Neutrophil (primary cell): ENCODE measurements around the gene TDP2.

Source experiments
- H3K27ac ChIP-seq: fragments of 200-600 bp; sonication (generic); 2 replicates; pipeline ENCODE4 v1.5.1; 2016; ENCODE audit warnings: mild to moderate bottlenecking, moderate library complexity
- H3K27me3 ChIP-seq: fragments of 200-600 bp; sonication (generic); 2 replicates; pipeline ENCODE4 v1.6.0; 2016; ENCODE audit warnings: mild to moderate bottlenecking
- H3K36me3 ChIP-seq: fragments of 200-600 bp; sonication (generic); 2 replicates; pipeline ENCODE4 v1.5.1; 2017
- H3K4me1 ChIP-seq, 2 experiments: fragments of 200-600 bp in 1 of 2; sonication (generic) in 1 of 2; 1 replicate in 1 of 2; 2 replicates in 1 of 2; pipeline versions ENCODE4 v1.5.1 to v1.6.1; 2013 to 2016; ENCODE audit warnings: low read depth in 1 of 2, low read length in 1 of 2, mild to moderate bottlenecking in 1 of 2, moderate library complexity in 1 of 2; ENCODE audit not compliant: control insufficient read depth in 1 of 2, insufficient read depth in 1 of 2
- H3K4me3 ChIP-seq, 2 experiments: fragments of 200-600 bp in 1 of 2; sonication (generic) in 1 of 2; 1 replicate in 1 of 2; 2 replicates in 1 of 2; pipeline ENCODE4 v1.5.1; 2013 to 2016; ENCODE audit warnings: low read depth in 1 of 2, low read length in 1 of 2, mild to moderate bottlenecking in 1 of 2, moderate library complexity in 1 of 2
- H3K9me3 ChIP-seq: fragments of 200-600 bp; sonication (generic); 2 replicates; pipeline ENCODE4 v1.5.1; 2016
- CTCF ChIP-seq: fragments of 200-600 bp; sonication (generic); IDR thresholded peaks from 2 replicates; pipeline ENCODE4 v1.5.1; 2016; ENCODE audit warnings: antibody characterized with exemption

TDP2 gene

GRCh38 chr6:24666641-24667377, at the start of gene TDP2, which contains the start of gene ACOT13:
Gene TDP2 (minus strand): TSS chr6:24666899. CDS start chr6:24666862, 37 bp downstream.
Gene ACOT13 (plus strand): TSS chr6:24667077. CDS start chr6:24667264, 187 bp downstream.
- peaks cover 33 to 38% of the 10 kb centered on the region in 2 experiments for H3K4me1 ChIP-seq

GRCh38 chr6:24710519-24711303, 44.0 kb upstream of the TDP2 start:
- no peak for TF ChIP-seq CTCF
- Histone ChIP-seq H3K9me3 (no peaks in the 10 kb centered on the region), H3K4me1 (peaks cover 3 to 5% of the 10 kb centered on the region in 2 experiments), H3K27ac (peak overlapping the region; percentile 7), H3K4me3 (no peak overlapping the region), H3K36me3 (peaks cover 100% of the 10 kb centered on the region), H3K27me3 (no peaks in the 10 kb centered on the region)

More at GRCh38 chr6:24666641-24667377, at the start of gene TDP2, which contains the start of gene ACOT13:
- peaks cover 31% of the 10 kb centered on the region for H3K36me3 ChIP-seq
- H3K4me3 ChIP-seq: peak within 1 kb of the TSS; percentile 79 to 98
- peak; percentile 81 for TF ChIP-seq CTCF
- no peaks in the 10 kb centered on the region for H3K27me3 ChIP-seq
- peak within 1 kb of the TSS; percentile 95 for H3K27ac ChIP-seq
- H3K9me3 ChIP-seq: no peaks in the 10 kb centered on the region

GRCh38 chr6:24709014-24709711, 42.5 kb upstream of the TDP2 start:
- Histone ChIP-seq H3K27ac (no peak overlapping the region), H3K36me3 (peaks cover 100% of the 10 kb centered on the region), H3K4me3 (no peak overlapping the region), H3K4me1 (no peaks in the 10 kb centered on the region), H3K27me3 (no peaks in the 10 kb centered on the region), H3K9me3 (no peaks in the 10 kb centered on the region)
- no peak for TF ChIP-seq CTCF

GRCh38 chr6:24708612-24709011, 41.9 kb upstream of the TDP2 start:
- no peak for TF ChIP-seq CTCF
- H3K4me1 ChIP-seq: no peaks in the 10 kb centered on the region
- H3K27ac ChIP-seq: no peak overlapping the region
- H3K9me3 ChIP-seq: no peaks in the 10 kb centered on the region
- no peak overlapping the region for H3K4me3 ChIP-seq
- peaks cover 100% of the 10 kb centered on the region for H3K36me3 ChIP-seq
- no peaks in the 10 kb centered on the region for H3K27me3 ChIP-seq

- Histone ChIP-seq H3K4me3 (no peak overlapping the region), H3K36me3 (peaks cover 92% of the 10 kb centered on the region), H3K4me1 (no peaks in the 10 kb centered on the region), H3K9me3 (no peaks in the 10 kb centered on the region), H3K27me3 (no peaks in the 10 kb centered on the region), H3K27ac (peak overlapping the region; percentile 15)
- TF ChIP-seq CTCF: no peak
Measured at GRCh38 chr6:24704468-24704867, 37.8 kb upstream of the TDP2 start.
